DMS79 treated with DMSO at 0.1 percent for 48 hours (cell line): ENCODE results near the gene SAMSN1.
"Not testable (repeated sequence)": the region's sequence is repeated elsewhere in the genome, so short reads cannot be mapped to it uniquely, and the experiment has no call there.

Experiments
- DNase-seq: peaks from one replicate; lab custom pipeline; 2025; lab: John Stamatoyannopoulos, UW

The SAMSN1 gene

GRCh38 chr21:14527696-14528652, 18.1 kb downstream of the SAMSN1 start:
- no peak for DNase-seq

GRCh38 chr21:14526836-14527695, 19.0 kb downstream of the SAMSN1 start:
- no peak for DNase-seq

GRCh38 chr21:14526199-14526598, 19.9 kb downstream of the SAMSN1 start:
- DNase-seq: no peak

GRCh38 chr21:14523234-14523633, 22.9 kb downstream of the SAMSN1 start:
- DNase-seq: no peak

- DNase-seq: no peak
Measured at GRCh38 chr21:14522736-14523135, 23.4 kb downstream of the SAMSN1 start.

GRCh38 chr21:14520535-14520934, 25.6 kb downstream of the SAMSN1 start:
- DNase-seq: no peak

GRCh38 chr21:14519000-14519399, 27.1 kb downstream of the SAMSN1 start:
- DNase-seq: no peak

GRCh38 chr21:14513804-14514203, 32.3 kb downstream of the SAMSN1 start:
- no peak for DNase-seq

- DNase-seq: not testable (repeated sequence)
Measured at GRCh38 chr21:14506859-14507457, 39.2 kb downstream of the SAMSN1 start.

- no peak for DNase-seq
Measured at GRCh38 chr21:14500873-14501272, 45.2 kb downstream of the SAMSN1 start.

- DNase-seq: no peak
Measured at GRCh38 chr21:14499316-14499715, 46.8 kb downstream of the SAMSN1 start.

- no peak for DNase-seq
Measured at GRCh38 chr21:14497825-14498224, 48.3 kb downstream of the SAMSN1 start.

GRCh38 chr21:14495075-14495474, 51.0 kb downstream of the SAMSN1 start:
- DNase-seq: no peak

- not testable (repeated sequence) for DNase-seq
Measured at GRCh38 chr21:14494181-14494580, 51.9 kb downstream of the SAMSN1 start.

- no peak for DNase-seq
Measured at GRCh38 chr21:14493731-14494130, 52.4 kb downstream of the SAMSN1 start.

GRCh38 chr21:14492931-14493330, 53.2 kb downstream of the SAMSN1 start:
- no peak for DNase-seq

GRCh38 chr21:14491269-14491681, 54.8 kb downstream of the SAMSN1 start:
- no peak for DNase-seq

GRCh38 chr21:14488672-14489204, 57.4 kb downstream of the SAMSN1 start:
- DNase-seq: no peak

- DNase-seq: no peak
Measured at GRCh38 chr21:14487490-14488432, 58.4 kb downstream of the SAMSN1 start.

- DNase-seq: no peak
Measured at GRCh38 chr21:14486869-14487268, 59.2 kb downstream of the SAMSN1 start.
